HG03442 (cell line): Measurements from ENCODE around the gene C15orf39.

ENCODE experiments used
- ATAC-seq: cut with Tn5 transposase; IDR thresholded peaks from one replicate; pipeline ENCODE4 v1.9.1; 2021; ENCODE audit warnings: mild to moderate bottlenecking, moderate library complexity; ENCODE audit not compliant: unreplicated experiment

C15orf39 gene

DNA sequence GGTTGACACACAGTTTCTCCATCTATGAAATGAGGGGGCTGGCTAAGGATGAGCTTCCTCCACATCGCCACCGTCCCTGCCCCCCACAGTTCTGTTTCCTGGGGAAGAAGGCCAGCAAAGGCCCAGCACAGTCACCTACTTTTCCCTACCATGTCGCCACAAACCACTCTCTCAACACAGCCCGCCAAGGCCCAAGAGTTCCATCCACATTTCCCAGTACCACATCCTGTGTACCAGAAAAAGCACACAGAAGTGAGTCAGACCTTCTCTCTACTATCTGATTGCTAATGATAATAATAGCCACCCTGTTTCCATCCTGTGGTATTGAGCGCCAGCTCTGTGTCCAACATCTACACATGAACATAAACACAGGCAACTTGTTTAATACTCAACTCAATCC is 30.3 kb upstream of the C15orf39 start:
- ATAC-seq, result no peak

DNA sequence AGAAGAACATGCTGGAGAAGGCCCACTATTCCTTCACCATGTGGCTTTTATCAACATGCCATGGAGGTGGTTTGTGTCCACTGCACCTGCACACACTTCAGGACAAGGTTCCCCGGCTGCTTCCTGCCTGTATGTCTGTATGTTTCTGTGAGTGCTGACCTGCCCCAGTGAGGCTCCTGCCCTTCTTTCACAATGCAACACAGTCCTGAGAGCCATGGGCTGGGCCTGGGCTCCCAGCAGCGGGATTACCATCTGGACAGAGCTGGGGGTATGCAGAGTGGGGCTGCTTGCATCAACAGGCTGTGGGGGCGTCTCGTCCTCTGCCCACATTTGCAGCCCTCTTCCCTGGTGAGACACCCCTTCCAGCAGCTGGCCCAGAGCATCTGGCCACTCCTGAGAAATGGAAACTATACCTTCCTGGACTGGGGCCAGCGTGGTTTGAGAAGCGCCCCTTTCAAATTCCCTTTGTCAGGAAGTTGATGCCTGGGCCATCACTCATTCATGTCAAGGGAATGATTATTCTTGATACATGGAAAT is 29.3 kb upstream of the C15orf39 start:
- no peak for ATAC-seq

- ATAC-seq, result no peak
These were observed 27.6 kb upstream of the C15orf39 start for GRCh38 chr15:75174102-75174501.

DNA sequence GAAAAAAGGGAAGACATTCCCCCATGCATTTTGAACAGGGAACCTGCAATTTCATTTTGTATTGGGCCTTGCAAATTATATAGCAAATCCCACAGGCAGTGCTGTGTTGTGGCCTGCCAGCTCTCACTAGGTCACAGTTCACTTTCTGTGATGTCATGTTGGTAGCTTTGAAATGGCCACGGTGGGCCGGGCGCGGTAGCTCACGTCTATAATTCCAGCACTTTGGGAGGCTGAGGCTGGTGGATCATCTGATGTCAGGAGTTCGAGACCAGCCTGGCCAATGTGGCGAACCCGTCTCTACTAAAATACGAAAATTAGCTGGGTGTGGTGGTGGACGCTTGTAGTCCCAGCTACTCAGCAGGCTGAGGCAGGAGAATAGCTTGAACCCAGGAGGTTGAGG is 27.0 kb upstream of the C15orf39 start:
- no peak for ATAC-seq

DNA sequence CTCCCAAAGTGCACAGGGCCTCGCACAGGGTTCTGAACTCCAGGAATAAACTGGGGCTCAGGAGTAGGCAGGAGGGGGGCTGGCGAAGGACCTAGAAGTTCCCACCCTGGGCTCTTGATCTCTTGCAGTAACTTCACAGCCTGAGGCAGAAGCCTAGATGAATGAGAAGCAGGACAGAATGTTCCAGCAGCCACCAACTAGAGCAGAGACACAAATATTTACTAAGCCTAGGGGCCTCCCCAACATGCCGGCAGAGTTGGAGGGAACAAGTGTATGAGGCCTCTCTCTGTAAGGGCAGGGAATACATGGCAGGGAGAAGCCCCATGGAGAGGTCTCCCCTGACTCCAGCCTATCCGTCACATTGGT is 25.3 kb upstream of the C15orf39 start:
- ATAC-seq, result no peak

GRCh38 chr15:75177360-75178071 is 24.2 kb upstream of the C15orf39 start:
- ATAC-seq, result no peak

DNA sequence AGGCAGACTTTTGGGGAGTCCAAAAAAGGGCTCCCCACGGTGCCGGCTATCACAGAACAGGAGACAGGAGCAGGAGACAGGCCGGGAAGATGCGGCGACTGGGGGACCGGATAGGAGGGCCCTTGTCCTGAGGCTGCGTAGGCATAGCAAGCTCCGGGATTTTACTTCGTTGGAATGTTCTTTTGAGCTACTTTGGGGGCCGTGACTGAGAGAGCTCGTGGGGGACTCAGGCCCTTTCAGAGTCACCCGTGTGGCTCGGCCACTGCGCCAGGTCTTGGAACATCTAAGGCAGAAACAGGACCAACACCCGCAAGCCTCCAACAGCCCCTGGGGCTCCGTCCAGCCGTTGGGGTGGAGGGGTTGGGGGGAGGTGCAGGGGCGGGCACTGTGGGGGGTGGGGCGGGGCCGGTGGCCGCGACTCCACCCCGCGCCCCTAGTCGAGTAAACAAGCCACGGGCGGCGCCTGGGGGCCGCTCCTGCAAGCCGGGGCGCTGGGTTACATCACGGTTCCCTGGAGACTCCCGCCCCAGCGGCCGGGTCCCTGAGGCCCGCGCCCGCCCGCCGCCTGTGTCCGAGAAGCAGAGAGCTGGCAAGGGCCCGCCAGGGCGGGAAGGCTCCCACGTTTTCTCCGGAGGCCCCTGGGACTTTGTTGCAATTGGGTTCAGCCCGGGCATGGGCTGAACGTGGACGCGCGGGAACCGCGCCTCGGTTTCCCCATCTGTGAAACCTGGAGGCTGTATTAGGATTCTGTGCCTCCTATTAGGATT is 23.3 kb upstream of the C15orf39 start:
- ATAC-seq, result no peak

GRCh38 chr15:75178938-75179745 is 22.5 kb upstream of the C15orf39 start:
- no peak for ATAC-seq

DNA sequence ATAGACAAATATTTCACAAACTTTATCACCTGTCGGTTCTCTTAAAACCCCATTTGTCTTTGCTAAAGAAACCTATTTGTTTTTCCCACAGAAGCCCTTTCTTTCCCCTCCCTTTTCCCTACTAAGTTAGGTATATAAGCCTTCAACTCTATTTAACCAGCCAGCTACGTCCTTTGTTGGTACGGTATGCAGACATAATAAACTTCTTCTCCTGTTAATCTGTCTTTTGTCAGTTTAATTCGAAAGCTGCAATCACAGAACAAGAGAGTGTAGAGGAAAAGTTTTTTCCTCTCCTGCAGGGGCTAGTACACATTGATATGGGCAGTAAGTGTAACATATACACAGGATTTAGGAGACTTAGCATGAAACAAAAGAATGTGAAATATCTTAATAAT is 21.9 kb upstream of the C15orf39 start:
- ATAC-seq, result no peak

DNA sequence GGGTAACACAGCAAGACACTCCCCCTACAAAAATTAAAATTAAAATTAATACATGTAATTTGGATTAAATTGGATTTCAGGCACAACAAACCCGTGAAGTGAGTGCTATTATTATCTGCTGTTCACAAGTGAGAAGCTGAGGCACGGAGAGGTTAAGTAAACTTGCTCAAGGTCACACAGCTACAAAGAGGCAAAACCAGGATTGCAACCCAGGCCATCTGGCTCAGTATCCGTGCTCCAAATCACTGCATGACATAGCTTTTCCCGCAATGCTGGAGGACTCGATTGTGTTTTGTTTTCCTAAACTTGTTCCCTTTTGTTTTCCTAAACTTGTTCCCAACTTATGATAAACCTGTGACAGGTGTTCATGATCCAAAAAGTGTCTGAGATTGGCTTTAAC is 19.9 kb upstream of the C15orf39 start:
- ATAC-seq, result no peak

GRCh38 chr15:75182187-75183131 is 19.2 kb upstream of the C15orf39 start:
- no peak for ATAC-seq

GRCh38 chr15:75185271-75186029 is 16.2 kb upstream of the C15orf39 start:
- ATAC-seq, result no peak

DNA sequence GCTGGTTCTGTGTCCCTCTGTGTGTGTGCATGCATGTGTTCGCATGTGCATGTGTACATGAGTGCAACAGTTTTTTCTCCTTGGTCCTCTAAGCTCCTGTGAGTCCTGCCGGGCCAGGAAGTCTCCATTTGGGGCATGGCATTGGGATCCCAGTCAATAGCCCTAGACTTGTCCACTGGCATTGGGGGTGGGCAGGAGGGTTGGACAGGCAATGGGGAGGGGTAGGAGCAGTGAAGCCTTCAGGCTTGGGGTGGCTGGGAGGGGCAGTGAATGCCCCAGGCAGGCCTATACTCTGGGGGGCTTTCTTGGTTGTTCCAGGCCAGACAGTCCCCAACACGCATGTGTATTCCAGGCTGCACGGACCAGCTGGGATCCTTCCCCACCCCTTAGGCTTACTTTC is 15.6 kb upstream of the C15orf39 start:
- ATAC-seq, result no peak

DNA sequence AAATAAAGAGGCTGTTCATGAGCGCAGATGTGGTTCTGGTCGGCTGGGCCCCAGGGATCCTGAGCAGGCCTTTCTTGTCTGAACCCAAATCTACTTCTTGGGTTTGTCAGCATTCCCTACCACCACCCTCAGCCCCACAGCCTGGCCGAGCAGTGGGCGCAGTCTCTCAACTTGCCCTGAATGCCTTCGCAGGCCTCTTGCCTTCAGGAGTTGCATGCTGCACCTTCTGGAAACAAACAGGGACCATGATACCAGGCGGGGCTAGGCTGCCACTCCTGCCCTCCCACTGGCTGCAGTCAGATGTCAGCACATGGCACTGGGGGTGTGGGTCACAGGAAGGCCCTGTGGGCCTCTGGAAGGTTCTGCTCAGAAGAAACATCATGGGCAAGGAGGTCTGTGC is 13.2 kb upstream of the C15orf39 start:
- no peak for ATAC-seq

DNA sequence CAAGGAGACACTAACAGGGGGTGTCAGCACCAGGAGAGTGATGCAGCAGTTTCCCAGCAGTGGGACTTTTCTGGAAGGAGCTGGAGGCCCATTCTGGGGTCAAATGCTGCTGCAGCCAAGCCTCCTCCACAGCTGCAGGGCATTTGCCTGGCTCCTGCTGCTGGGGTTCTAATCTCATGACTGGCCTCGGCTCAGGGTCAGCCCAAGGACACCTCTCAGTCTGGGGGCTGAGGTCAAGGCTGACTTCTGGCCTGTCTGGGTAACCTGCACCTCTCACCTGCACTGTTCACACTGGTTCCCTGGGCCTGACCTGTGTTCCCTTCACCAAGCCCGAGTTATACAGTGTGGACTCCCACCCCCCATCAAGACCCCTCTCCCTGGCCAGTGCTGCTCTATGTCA is 10.4 kb upstream of the C15orf39 start:
- no peak for ATAC-seq

DNA sequence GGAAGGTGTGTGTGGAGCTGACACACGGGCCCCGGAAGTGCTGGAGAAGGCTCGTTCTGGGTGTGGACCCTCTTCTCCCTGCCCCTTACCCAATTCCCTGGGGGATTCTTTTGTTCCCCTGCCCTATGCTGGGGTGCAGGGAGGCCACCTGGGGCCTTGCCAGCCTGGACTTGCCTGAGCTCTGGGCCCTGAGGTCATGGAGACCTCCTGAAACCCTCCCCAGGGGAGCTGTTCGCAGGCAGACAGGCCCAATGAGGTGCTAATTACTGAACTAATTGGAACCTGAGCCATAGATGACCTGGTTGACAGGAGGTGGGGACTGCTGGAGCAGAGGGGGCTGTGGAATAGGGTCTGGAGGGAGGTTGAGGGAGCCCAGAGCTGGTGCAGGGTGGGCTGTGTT is 9.4 kb upstream of the C15orf39 start:
- ATAC-seq, result no peak

- ATAC-seq, result no peak
These were observed 8.4 kb upstream of the C15orf39 start for GRCh38 chr15:75193272-75193671.

DNA sequence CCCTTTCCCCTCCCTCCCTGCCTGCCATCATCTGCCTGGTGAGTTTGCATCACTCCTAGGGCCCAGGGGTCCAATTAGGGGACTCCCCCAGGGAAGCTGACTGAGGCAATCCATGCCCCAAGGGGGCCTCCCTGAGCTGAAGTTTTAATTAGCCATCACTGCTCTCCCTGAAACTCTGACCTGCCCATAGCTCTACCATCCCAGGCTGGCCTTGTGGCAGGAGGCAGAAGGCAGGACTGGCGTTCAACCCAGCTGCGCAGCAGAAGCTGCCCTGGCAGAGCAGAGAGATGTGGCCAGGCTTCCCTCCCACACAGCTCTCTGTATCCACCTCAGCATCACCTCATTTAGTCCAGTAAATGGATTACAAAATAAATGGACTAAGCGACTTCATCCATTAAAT is 7.7 kb upstream of the C15orf39 start:
- no peak for ATAC-seq

- no peak for ATAC-seq
These were observed 7.3 kb upstream of the C15orf39 start for GRCh38 chr15:75194397-75194796.
